Neural progenitor cell (in vitro differentiated cells): ENCODE results near the gene BANF1.

Source experiments
- EZH2 ChIP-seq: fragments of 200-600 bp; sonication (generic); IDR thresholded peaks from 2 replicates; pipeline ENCODE4 v1.6.1; 2017; ENCODE audit warnings: antibody characterized with exemption, mild to moderate bottlenecking, moderate library complexity
- TF ChIP-seq, protein P1 (sequence below): fragments of 200-600 bp; sonication (generic); IDR thresholded peaks from 2 replicates; pipeline ENCODE4 v1.5.1; 2017; ENCODE audit warnings: antibody characterized with exemption, mild to moderate bottlenecking

DNA sequence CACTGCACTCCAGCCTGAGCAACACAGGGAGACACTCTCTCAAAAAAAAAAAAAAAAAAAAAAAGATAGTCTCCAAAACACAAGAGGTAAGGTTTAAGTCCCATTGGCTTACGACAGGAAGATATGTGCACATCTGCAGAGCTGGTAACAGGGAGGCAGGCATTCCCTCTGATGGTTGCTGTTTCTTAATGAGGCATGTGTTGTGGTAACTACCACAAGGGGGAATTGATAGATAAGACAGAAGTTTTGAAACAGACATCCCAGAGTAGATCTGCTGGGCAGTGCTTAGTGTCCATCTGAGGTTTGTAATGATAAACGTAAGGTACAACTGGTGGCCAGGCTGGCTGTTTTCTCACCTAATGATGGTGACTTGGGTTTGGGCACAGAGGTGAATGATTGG, 5.0 kb upstream of the BANF1 start:
- no peak for TF ChIP-seq EZH2
- TF ChIP-seq, protein P1, sequence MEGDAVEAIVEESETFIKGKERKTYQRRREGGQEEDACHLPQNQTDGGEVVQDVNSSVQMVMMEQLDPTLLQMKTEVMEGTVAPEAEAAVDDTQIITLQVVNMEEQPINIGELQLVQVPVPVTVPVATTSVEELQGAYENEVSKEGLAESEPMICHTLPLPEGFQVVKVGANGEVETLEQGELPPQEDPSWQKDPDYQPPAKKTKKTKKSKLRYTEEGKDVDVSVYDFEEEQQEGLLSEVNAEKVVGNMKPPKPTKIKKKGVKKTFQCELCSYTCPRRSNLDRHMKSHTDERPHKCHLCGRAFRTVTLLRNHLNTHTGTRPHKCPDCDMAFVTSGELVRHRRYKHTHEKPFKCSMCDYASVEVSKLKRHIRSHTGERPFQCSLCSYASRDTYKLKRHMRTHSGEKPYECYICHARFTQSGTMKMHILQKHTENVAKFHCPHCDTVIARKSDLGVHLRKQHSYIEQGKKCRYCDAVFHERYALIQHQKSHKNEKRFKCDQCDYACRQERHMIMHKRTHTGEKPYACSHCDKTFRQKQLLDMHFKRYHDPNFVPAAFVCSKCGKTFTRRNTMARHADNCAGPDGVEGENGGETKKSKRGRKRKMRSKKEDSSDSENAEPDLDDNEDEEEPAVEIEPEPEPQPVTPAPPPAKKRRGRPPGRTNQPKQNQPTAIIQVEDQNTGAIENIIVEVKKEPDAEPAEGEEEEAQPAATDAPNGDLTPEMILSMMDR: no peak
